ENCODE data around the gene ZNF428. TPM values are rescaled to one million over a fixed set of nuclear protein-coding genes. Genes with fewer than 3 reads are reported as not detected.

Gene ZNF428
- total and polyA plus RNA-seq, 2 experiments from 2014 or later, result 40.2 to 74.9 TPM

DNA sequence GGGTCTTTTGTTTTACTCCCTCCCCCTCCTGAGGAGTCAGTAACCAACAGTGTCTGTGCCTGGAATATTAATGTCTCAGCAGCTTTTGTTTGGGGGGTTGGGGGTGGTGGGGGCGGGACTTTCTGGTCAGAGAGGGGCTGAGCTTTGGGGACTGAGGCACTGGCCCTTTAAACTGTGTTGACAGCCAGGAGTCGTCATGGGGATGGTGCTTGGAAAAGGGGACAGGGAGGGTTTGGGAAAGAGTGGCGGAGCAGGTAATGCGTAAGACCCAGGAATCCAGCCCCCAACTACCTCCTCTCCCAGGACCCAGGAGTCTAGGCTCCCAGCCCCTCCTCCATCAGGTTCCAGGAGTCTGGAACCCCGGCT lies 15.1 kb upstream of the ZNF428 start:
- Histone ChIP-seq H3K79me2 (no peaks in the 10 kb centered on the region), H3K27ac (peak overlapping the region; percentile 70), H3K4me2 (peak overlapping the region; percentile 78), H3K36me3 (replicated peaks; ENCODE audit: insufficient read depth, low read depth) (no peaks in the 10 kb centered on the region), H3K9me2 (replicated peaks; ENCODE audit: insufficient read depth) (no peaks in the 10 kb centered on the region), H3K27me3 (no peaks in the 10 kb centered on the region), H2AFZ (peak overlapping the region; percentile 73), H3K4me1 (ENCODE audit: insufficient read depth) (peaks cover 19% of the 10 kb centered on the region), H3K9me3 (ENCODE audit: low read depth) (no peaks in the 10 kb centered on the region), H4K20me1 (ENCODE audit: insufficient read depth, poor library complexity, severe bottlenecking) (no peaks in the 10 kb centered on the region), H3K4me3 (no peak overlapping the region)
- no peak for TF ChIP-seq EZH2phosphoT487 (IDR thresholded peaks at IDR 0.05; ENCODE audit: low read depth, severe bottlenecking, unreplicated experiment)
- no peak for TF ChIP-seq CTCF (IDR thresholded peaks at IDR 0.05; ENCODE audit: poor library complexity)
- TF ChIP-seq EZH2 (IDR thresholded peaks at IDR 0.05; ENCODE audit: borderline replicate concordance), result no peak
- 17% methylated on average over 1 of the region's 5 CpGs for WGBS (ENCODE audit: low lambda C conversion rate, missing lambda C conversion rate)
- DNase-seq (ENCODE audit: low spot score), result no peak

DNA sequence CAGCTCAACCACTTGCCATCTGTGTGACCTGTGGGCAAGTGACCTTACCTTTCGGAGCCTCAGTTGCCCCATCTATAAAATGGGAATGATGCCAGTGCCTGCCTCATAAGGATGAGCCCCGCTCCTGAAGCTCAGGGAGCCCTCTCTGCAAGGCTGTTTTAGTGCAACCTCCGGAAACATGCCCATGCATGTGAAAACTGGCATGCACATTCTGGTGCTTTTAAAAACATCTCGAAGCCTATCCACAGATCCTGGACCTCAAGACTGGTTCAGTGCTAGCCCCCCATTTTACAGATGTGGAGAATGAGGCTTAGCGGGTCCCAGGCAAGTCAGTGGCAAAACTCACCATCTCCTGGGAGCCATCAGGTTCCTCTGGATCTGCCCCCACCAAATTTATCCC lies 14.6 kb upstream of the ZNF428 start:
- Histone ChIP-seq H3K27me3 (no peaks in the 10 kb centered on the region), H3K79me2 (no peaks in the 10 kb centered on the region), H3K9me2 (replicated peaks; ENCODE audit: insufficient read depth) (no peaks in the 10 kb centered on the region), H4K20me1 (ENCODE audit: insufficient read depth, poor library complexity, severe bottlenecking) (no peaks in the 10 kb centered on the region), H3K9me3 (ENCODE audit: low read depth) (no peaks in the 10 kb centered on the region), H3K36me3 (replicated peaks; ENCODE audit: insufficient read depth, low read depth) (no peaks in the 10 kb centered on the region), H2AFZ (no peak overlapping the region), H3K4me1 (ENCODE audit: insufficient read depth) (peaks cover 19% of the 10 kb centered on the region), H3K27ac (no peak overlapping the region), H3K4me3 (no peak overlapping the region), H3K4me2 (peak overlapping the region; percentile 78)
- 90% methylated on average over 5 of the region's 5 CpGs for WGBS (ENCODE audit: low lambda C conversion rate, missing lambda C conversion rate)
- no peak for DNase-seq (ENCODE audit: low spot score)
- no peak for TF ChIP-seq EZH2 (IDR thresholded peaks at IDR 0.05; ENCODE audit: borderline replicate concordance)
- TF ChIP-seq EZH2phosphoT487 (IDR thresholded peaks at IDR 0.05; ENCODE audit: low read depth, severe bottlenecking, unreplicated experiment), result no peak
- no peak for TF ChIP-seq CTCF (IDR thresholded peaks at IDR 0.05; ENCODE audit: poor library complexity)

DNA sequence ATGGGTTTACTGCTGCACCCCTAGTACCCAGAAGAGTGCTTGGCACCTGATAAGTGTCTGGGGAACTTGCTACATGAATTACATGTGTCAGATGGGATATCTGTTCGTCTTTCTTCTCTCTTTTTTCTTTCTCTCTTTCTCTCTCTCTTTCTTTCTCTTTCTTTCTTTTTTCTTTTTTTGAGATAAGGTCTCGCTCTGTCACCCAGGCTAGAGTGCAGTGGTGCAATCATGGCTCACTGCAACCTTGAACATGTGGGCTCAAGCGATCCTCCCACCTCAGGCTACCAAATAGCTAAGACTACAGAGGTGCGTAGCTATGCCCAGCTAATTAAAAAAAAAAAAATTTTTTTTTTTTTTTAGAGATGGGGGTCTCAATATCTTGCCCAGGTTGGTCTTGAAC lies 14.1 kb upstream of the ZNF428 start:
- Histone ChIP-seq H2AFZ (no peak overlapping the region), H3K4me1 (ENCODE audit: insufficient read depth) (peaks cover 13% of the 10 kb centered on the region), H3K4me3 (no peak overlapping the region), H3K27me3 (no peaks in the 10 kb centered on the region), H3K36me3 (replicated peaks; ENCODE audit: insufficient read depth, low read depth) (no peaks in the 10 kb centered on the region), H3K4me2 (no peak overlapping the region), H4K20me1 (ENCODE audit: insufficient read depth, poor library complexity, severe bottlenecking) (no peaks in the 10 kb centered on the region), H3K9me2 (replicated peaks; ENCODE audit: insufficient read depth) (no peaks in the 10 kb centered on the region), H3K27ac (no peak overlapping the region), H3K9me3 (ENCODE audit: low read depth) (no peaks in the 10 kb centered on the region), H3K79me2 (no peaks in the 10 kb centered on the region)
- no peak for DNase-seq (ENCODE audit: low spot score)
- 81% methylated on average over 4 of the region's 4 CpGs for WGBS (ENCODE audit: low lambda C conversion rate, missing lambda C conversion rate)
- TF ChIP-seq EZH2 (IDR thresholded peaks at IDR 0.05; ENCODE audit: borderline replicate concordance) (no peak), CTCF (IDR thresholded peaks at IDR 0.05; ENCODE audit: poor library complexity) (no peak), EZH2phosphoT487 (IDR thresholded peaks at IDR 0.05; ENCODE audit: low read depth, severe bottlenecking, unreplicated experiment) (no peak)

DNA sequence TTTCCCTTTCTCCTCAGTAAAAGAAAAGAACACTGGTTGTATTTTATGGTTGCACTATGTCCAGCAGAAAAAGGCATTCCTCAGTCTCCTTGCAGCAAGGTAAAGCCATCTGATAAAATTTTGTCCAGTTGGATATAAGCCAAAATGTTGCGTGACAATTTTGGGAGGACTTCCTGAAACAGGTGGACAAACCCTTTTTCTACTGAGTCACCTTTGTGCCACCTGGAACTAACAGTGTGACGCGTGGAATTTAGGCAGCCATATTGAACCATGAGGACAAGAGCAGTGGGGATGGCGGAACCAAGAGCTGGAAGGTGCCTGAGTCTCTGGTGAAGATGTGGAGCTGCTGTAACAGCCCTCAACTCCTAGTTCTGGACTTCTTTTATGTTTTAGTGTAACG lies 12.1 kb upstream of the ZNF428 start:
- no peaks in the 10 kb centered on the region for H3K9me2 ChIP-seq (replicated peaks; ENCODE audit: insufficient read depth)
- H3K36me3 ChIP-seq (replicated peaks; ENCODE audit: insufficient read depth, low read depth), result no peaks in the 10 kb centered on the region
- no peaks in the 10 kb centered on the region for H3K9me3 ChIP-seq (ENCODE audit: low read depth)
- no peak overlapping the region for H2AFZ ChIP-seq
- H4K20me1 ChIP-seq (ENCODE audit: insufficient read depth, poor library complexity, severe bottlenecking), result no peaks in the 10 kb centered on the region
- no peaks in the 10 kb centered on the region for H3K79me2 ChIP-seq
- DNase-seq (ENCODE audit: low spot score), result no peak
- no peak overlapping the region for H3K4me3 ChIP-seq
- peaks cover 13% of the 10 kb centered on the region for H3K4me1 ChIP-seq (ENCODE audit: insufficient read depth)
- 96% methylated on average over 5 of the region's 5 CpGs for WGBS (ENCODE audit: low lambda C conversion rate, missing lambda C conversion rate)
- no peaks in the 10 kb centered on the region for H3K27me3 ChIP-seq
- H3K27ac ChIP-seq, result no peak overlapping the region
- TF ChIP-seq EZH2 (IDR thresholded peaks at IDR 0.05; ENCODE audit: borderline replicate concordance) (no peak), EZH2phosphoT487 (IDR thresholded peaks at IDR 0.05; ENCODE audit: low read depth, severe bottlenecking, unreplicated experiment) (no peak), CTCF (IDR thresholded peaks at IDR 0.05; ENCODE audit: poor library complexity) (no peak)
- H3K4me2 ChIP-seq, result no peak overlapping the region
